Measurements from ENCODE around the gene KIFC1.

The KIFC1 gene

GRCh38 chr6:33428966-33429749, 37.5 kb downstream of the KIFC1 start:
- no peak for DNase-seq (ENCODE audit: low spot score)
- H3K4me3 ChIP-seq = no peak overlapping the region

GRCh38 chr6:33429750-33430052, 38.1 kb downstream of the KIFC1 start:
- no peak for TF ChIP-seq CTCF (IDR thresholded peaks at IDR 0.05)
- Histone ChIP-seq H3K4me3 (no peak overlapping the region), H3K27ac (no peak overlapping the region)
- no peak for DNase-seq (ENCODE audit: low spot score)

More at GRCh38 chr6:33428966-33429749, 37.5 kb downstream of the KIFC1 start:
- TF ChIP-seq CTCF (IDR thresholded peaks at IDR 0.05) = no peak
- peak overlapping the region; percentile 50 to 97 for H3K27ac ChIP-seq

- Histone ChIP-seq H3K27ac (peak overlapping the region in 1 of 2 donors; percentile 66), H3K4me3 (no peak overlapping the region)
- TF ChIP-seq CTCF (IDR thresholded peaks at IDR 0.05) = no peak
- no peak for DNase-seq (ENCODE audit: low spot score)
Measured at GRCh38 chr6:33430334-33430733, 38.7 kb downstream of the KIFC1 start.

- H3K27ac ChIP-seq = peak overlapping the region in 1 of 2 donors; percentile 66
- peak overlapping the region; percentile 46 for H3K4me3 ChIP-seq
- DNase-seq (ENCODE audit: low spot score) = no peak
- no peak for TF ChIP-seq CTCF (IDR thresholded peaks at IDR 0.05)
Measured at GRCh38 chr6:33430991-33431879, 39.6 kb downstream of the KIFC1 start.

GRCh38 chr6:33431880-33432541, 40.4 kb downstream of the KIFC1 start:
- Histone ChIP-seq H3K27ac (peak overlapping the region; percentile 66 to 70), H3K4me3 (no peak overlapping the region)
- TF ChIP-seq CTCF (IDR thresholded peaks at IDR 0.05) = no peak
- no peak for DNase-seq (ENCODE audit: low spot score)

- no peak for DNase-seq (ENCODE audit: low spot score)
- no peak overlapping the region for H3K4me3 ChIP-seq
- peak overlapping the region; percentile 66 to 70 for H3K27ac ChIP-seq
- TF ChIP-seq CTCF (IDR thresholded peaks at IDR 0.05) = no peak
Measured at GRCh38 chr6:33432546-33432945, 40.9 kb downstream of the KIFC1 start.
